Activated CD8-positive, alpha-beta memory T cell treated with anti-CD3 and anti-CD28 coated beads for 24 hours (primary cell): ENCODE measurements around the gene CMIP.
A peak's percentile ranks its signal among the peaks of the same experiment; 100 is the strongest.
"Not testable (repeated sequence)": the region's sequence is repeated elsewhere in the genome, so short reads cannot be mapped to it uniquely, and the experiment has no call there.

ENCODE experiments used
- DNase-seq: peaks from one replicate; pipeline ENCODE4 v3.0.0-alpha.2; 2020

CMIP gene

DNA sequence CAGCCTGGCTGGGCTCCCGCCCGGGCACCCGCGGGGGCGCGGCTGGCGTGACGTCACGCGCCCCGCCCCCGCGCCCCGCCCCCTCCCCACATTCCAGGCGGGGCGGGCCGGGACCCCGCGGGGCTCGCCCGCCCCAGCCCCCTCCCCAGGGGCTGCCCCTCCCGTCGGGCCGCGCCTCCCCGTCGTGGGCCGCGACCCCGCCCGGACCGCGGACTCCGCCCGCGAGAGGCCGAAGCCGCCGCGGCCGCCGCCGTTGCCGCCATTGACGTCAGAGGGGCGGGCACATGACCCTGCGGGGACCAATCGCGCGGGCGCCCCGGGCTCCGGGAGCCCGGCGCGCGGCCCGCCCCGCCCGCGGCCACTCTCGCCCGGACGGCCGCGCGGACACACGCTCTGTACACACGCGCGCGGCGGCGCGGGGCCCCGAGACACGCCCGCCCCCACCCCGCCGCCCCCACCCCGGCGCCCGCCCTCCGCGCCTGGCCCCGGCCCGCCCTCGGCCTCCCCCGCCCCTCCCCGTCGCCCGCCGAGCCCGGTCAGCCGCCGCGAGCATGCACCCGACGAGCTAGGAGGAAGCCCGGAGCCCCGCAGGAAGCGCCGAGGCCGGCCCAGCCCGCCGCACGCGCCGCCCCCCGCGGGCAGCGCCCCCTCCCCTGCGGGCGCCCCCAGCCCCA lies at the start of gene CMIP:
CMIP (plus strand) TSS at position 361 of the 674 bp plus-strand sequence.
- peak; percentile 91 for DNase-seq

DNA sequence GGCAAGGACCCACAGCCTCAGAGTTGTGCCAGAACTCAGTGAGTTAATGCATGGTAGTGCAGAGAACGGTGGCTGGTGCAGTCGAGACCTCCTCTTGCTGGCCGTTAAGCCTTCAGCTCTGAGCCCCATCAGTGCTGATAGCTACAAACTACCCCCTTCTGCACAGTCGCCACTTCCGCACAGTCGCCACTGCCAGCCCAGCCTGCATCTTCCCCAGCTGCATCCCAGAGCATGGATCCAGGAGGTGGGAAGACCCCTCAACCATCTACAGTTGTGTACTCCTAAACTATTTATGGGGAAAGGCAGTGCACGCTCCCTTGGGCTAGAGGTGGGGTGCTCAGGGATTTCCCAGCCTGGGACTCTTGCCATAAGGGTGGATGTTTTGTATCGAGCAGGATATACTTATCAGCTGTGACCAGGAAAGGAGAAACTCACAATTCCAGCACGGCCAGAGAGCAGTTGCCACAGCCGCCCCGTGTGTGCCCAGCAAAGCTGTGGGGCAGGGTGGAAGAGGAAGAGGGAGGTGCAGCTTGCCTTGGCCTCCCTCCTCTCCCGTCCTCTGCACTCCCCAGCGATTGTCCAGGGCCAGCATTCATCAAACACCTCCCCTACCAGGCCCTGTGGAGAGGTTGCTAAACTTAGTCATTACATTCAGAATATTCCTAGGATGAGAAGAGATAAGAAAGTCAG lies 49.5 kb upstream of the CMIP start:
- peak; percentile 30 for DNase-seq

DNA sequence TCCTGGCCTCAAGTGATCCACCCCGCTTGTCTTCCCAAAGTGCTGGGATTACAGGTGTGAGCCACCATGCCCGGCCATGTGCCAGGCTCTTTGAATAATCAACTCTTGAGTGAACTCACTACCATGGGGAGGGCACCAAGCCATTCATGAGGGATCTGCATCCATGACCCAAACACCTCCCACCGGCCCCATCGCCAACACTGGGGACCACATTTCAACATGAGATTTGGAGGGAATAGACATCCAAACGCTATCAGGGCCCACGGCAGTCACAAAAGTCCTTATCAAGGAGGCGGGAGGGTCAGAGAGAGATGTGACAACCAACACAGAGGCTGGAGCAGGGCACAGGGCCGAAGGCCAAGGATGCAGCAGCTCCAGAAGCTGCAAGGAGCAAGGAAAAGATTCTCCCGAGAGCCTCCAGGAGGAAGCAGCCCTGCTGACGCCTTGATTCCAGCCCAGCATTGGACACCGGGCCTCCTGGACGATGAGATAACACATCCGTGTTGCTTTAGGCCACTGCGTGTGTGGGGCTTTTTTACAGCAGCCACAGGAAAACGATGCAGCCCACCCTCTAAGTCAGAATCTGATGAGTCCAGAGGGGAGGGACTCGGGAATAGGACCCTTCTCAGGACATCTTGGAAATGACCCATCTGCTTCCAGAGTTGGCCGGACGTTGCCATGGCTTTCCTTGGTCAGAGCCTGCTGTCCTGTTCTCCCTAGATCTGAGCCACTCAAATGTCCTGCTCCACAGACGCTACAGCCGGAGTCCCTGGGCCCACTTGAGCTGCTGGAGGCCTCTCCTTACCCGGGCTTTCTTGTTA lies 47.3 kb upstream of the CMIP start:
- no peak for DNase-seq

DNA sequence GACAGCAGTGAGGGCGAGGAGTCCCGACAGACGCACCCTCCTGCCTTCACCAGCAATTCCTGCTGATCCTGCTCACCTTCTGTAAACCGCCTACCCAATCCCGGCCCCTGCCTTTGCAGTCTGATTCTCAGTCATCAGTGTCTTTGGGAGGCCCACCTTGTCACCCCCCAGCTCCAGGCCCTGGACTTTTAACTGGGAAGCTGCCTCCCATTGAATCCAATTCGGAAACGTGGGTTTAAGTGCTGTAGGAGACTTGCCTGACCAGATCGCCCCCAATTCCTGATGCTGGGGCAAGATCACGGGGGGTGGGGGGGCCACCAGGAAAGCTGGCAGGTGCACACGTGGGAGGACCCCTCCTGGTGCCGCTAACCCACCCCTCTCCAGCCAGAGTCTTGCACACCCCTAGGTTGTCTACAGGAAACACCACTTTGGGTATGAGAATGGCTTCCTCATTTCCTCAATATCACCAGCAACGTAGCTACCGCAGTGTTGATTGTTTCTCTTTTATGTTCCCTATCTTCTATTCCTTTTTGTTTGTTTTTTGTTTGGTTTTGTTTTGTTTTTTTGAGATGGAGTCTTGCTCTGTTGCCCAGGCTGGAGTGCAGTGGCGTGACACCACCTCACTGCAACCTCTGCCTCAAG lies 46.6 kb upstream of the CMIP start:
- no peak for DNase-seq

DNA sequence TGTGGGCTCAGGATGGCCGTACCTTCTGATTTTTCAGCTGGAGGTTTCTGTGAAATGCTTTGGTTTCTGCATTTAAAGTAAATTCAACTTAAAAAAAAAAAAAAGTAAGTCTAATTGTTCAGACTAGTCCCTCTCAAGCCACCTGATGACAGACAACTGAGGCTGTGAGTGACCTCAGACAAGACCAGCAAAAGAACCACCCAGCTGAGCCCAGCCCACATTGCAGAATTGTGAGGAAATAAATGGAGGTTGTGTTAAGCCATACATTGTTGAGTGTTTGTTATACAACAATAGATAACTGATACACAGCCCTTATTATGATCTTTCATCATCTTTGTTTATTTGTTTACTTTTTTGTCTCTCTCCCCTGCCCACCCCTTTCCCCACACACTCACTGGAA lies 44.7 kb upstream of the CMIP start:
- DNase-seq, result no peak

DNA sequence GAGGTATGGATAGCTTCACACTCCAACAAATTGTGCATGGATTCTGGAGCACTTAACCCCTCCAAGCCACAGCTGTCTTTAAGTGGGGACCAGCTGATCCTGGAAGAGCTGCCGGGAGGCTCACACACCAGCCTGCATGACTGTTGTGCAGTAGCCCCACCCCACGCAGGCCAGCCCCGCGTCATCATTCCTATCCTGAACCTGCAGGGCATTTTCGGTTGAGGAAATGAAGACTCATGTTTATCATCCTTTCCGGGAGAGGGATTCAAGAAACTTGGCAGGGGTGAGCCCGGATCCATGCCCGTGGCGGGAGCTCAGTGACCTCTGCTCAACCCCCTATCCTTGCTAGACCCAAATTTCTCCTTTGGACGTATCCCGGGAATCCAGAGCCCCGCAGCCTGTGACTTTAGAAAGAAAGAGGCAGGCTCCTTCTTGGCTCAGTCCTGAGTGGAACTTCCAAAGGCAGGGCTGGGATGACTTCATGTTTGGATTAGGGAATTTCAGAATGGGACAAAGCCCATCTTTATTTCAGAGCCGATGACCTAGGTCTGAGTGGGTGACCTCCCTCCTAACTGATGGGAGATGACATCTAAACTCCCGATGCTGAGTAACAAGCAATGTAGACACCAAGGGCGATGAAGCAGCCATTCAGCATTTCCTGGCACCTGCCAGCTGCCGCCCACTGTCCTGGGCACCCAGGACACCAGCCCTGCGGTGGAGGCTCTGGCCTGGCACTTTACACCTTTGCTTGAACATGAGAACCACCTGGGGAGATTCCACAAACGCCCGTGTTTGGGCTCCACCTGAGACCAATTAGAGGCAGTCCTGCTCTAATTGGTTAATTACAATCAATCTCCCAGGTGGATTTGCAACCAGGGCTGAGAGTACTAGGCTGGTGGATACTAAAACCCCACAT lies 43.3 kb upstream of the CMIP start:
- DNase-seq, result no peak

DNA sequence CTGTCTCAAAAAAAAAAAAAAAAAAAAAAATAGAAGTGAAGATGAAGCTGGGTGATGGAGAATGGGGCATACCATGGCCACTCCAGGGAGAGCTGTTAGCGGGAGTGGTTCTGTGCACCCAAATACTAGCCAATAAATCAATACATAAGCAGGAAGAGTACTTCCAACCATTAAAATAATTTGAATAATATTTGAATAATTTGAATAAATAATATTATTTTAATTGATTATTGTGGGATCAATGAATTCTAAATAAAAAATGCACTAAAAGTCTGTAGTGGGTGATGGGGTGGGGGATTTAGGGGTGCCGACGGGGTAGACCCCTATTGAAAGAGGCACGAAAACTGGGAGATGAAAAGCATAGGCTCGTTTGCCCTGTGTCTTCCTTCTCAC lies 41.4 kb upstream of the CMIP start:
- no peak for DNase-seq

DNA sequence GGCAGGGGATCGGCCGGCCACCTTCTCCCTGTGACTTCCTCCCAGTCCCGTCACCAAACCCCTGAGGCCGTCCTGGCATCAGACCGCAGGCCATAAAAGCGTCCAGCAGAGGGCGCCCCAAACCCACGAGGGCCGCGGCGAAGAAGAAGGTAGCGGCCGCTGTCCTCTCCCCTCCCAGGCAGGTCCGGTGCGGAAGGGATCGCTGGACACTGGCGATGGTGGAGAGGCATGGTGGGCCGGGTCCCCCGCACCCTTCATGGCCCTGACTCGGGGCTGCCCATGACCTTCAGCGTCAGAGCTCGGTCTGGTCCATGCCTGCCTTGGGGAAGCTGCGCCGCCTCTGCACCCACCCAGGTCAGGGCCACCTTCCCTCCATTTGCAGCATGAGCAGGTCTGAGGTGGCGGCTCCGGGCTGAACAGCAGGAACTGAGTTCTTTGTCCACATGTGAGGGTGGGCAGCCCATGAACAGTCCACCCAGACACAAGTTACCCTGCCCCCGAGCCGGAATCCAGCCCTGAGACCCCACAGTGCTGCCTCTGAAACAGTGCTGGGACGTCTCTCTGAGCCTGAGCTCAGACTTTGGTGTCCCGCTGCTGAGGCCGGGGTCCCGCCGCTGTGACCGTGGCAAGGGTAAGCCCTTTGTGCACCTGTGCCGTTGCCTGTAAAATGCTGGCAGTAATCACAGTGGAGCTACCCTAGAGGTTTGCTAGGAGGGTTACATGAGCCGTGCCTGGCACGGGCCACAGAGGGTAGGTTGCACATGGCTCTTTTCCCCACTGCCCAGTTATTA lies 40.8 kb upstream of the CMIP start:
- peak; percentile 95 for DNase-seq

DNA sequence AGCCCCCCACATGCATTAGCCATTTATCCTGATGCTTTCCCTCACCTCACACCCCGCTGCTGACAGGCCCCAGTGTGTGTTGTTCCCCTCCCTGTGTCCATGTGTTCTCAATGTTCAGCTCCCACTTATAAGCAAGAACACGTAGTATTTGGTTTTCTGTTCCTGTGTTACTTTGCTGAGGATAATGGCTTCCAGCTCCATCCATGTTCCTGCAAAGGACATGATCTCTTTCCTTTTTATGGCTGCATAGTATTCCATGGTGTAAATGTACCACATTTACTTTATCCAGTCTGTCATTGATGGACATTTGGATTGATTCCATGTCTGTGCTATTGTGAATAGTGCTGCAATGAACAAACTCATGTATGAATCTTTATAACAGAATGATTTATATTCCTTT lies 39.6 kb upstream of the CMIP start:
- DNase-seq, result not testable (repeated sequence)

DNA sequence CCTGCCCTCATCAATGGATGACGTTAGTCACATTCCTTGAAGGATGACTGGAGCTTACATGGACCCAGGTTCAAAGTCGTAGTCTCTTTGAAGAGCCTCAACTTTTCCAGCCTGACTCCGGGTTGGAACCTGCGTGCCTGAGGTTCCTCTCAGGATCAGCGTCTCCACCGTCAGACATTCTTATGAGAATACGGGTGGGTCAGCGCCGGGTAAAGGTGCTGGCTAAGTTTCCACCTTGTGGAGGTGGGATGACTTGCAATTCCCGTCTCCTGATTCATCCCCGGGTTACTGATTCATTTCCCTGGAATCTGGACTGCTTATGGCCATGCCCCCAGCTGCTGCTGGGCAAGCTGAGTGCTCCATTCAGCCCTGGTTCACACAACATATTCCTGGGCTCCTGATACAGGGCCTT lies 38.9 kb upstream of the CMIP start:
- DNase-seq, result no peak

DNA sequence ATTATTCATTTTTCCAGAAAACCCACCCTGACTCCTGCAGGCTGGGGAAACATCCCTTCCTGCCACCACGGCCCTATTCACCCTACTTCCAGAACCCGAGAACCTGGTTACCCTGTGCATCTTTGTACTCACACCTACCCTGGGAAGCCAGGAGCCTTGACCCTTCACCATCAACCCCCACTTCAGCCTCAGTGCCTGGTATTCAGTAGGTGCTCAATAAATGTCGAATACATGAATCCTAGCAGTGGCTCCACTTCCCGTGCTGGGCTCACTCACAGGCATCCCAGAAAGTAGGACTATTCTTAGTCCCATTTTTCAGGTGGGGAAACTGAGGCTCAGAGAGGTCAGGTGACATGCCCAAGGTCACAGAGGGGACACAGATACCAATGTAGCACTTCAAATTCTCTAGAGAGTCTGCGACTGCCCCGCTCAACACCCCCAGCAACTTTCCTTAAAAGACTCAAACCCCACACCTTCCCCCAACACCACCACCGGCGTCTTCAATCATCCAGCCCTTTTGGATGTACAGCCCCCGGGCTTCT lies 36.1 kb upstream of the CMIP start:
- no peak for DNase-seq

DNA sequence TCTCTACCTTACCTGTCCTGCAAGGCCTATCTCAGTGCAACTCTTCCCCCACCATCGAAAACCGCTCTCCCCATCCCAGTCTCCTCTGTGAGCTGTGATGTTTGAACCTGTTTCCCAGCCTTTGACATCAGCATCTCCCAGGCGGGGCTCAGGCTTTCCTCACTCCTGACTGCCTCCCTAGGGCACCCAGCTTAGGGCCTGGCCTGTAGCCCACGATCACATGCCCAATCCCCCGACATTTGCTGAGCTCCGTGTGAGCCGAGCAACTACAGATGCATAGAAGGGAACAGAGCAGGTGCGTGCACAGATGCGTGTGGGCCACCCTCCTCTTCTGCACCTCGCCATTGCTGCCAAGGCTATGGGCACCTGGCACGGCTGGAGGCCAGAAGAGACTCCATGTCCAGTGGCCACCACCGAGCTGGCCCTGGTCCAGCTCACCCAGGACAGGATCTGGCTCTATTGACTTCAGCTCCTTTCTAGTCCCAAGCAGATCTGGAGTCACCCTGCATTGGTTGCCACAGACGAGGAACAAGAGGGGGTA lies 35.5 kb upstream of the CMIP start:
- no peak for DNase-seq

DNA sequence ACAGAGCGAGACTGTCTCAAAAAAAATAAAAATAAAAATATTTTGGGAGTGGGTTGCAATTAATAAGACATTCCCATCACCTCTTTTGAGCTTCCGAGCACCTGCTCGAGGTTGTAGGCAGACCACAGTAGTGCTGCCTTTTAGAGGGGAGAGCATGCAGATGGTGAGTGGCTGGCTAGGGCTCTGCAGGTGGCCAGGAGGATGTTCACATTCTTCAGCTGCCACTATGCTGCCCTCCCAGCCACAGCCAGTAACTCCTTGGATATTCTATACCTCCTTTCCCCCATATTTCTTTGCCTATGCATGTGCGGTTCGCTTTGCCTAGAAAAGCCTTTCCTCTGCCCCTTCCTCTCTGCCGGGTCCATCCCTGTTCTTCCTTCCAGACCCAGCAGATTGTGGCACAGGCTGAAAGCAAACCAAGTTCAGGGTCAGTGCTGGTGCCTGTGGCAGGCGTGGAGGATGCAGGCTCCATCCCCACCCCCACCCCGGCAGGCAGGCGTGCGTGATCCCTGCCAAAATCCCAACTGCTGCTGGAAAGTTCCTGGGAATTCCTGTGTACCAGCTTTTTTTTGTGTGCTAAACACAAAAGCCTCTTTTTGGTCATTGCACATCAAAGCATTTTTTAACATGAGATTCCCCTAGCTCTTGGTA lies 33.8 kb upstream of the CMIP start:
- DNase-seq, result no peak

DNA sequence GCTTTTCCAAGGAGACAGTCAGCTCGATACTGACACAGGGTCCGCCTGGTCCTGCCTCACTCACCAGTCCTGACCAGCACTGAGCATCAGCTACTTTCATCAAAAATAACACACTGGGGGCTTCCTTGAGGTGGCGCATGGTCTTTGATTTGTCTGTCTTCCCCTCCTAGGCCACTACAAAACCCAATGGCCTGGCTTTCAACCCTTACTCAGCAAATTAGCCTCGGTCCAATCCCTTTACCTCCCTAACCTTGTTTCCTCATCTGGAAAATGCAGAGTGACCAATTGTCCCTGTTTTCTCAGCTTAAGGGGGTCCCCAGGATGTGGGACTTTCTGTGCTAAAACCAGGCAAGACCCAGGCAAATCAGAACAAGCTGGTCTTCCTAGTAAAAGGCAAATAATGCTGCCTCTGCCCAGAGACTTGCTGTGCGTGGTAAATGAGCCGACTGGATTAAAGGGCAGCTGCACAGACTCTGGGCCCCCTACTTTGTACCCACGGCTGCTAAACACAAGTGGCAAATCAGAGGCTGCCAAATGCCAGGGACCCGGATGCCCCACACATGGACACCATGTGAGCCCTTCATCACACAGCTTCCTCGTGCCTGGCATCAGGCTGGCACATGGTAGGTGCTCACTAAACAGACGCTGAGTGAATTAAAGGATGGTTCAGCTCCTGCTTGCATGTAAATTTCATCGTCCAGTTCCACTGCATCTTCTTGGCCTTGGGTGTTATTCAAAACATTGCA lies 31.2 kb upstream of the CMIP start:
- DNase-seq, result no peak

DNA sequence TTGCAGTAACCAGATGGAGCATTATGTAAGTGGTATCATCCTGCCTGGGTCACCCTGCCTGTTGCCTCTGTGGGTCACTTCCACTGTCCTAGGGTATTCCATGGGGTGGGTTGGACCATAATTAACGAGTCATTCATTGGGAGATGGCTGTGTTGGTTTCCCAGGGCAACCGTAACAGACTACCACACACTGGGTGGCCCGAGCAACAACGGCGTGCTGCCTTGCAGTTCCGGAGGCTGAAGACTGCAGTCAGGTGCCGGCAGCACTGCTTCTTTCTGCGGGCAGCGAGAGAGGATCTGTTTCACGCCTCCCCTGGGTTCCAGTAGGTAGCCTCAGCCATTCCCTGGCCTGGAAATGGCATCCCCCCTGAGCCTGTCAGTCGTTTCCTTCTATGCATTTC lies 28.9 kb upstream of the CMIP start:
- DNase-seq, result no peak

DNA sequence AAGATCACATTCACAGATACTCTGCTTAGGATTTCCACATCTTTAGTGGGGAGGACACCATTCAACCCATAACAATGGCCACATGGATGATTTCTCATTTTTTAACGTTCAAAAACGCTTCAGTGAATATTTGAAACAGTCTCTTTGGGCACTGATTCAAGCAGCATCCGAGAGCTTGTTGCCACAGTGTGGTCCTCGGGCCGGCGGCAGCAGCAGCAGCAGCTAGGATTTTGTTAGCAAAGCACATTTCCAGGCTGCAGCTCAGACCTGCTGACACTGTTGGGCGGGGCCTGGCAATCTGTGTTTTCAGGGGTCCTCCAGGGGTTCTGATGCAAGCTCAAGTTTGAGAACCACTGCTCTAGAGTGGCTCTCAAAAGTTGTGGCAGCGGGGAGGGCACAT lies 27.9 kb upstream of the CMIP start:
- DNase-seq, result no peak

DNA sequence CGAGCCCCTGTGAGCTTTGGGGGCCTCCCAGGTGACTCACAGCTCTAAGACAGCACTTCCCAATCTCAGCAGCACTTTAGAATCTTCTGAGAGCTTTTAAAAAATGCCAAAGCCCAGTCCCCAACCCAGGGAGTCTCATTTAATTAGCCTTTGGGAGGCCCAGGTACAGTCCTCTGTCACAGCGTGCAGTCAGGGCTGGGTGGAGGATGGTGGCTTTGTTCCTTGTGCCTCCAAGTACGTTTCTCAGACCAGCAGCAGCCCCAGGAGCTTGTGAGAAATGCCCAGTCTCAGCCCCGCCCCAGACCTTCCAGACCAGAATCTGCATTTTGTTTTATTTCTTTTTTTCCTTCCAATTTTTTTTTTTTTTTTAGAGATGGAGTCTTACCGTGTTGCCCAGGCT lies 27.4 kb upstream of the CMIP start:
- DNase-seq, result no peak

DNA sequence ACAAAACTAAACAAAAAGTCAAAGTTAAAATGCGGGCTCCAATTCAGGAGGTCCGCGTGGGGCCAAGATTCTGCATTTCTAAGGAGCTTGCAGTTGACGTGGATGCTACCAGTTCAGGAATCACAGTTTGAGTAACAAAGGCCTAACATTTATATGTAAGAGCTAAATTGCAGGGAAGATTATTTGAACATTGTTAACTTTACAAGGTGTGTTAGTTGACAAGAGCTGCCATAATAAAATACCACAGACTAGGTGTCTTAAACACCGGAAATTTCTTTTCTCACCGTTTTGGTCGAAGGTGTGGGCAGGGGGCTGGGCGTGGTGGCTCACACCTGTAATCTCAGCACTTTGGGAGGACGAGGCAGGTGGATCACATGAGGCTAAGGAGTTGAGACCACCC lies 24.8 kb upstream of the CMIP start:
- DNase-seq, result no peak

DNA sequence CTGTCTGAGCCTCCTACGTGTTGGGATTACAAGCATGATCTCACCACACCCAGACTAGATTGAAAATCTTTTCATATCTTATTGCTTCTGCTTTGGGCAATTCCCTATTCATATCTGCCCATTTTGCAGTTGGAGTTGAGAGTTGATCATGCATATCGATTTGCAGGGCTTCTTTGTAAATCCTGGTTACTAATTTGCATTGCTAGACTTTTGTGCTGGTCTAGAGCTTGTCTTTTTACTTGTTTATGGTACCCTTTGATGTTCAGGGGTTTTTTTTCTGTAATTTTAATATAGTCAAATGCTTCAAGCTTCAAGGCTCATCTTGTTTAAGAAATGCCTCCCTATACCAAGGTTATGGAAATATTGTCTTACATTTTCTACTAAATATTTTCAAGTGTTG lies 23.5 kb upstream of the CMIP start:
- DNase-seq, result no peak

DNA sequence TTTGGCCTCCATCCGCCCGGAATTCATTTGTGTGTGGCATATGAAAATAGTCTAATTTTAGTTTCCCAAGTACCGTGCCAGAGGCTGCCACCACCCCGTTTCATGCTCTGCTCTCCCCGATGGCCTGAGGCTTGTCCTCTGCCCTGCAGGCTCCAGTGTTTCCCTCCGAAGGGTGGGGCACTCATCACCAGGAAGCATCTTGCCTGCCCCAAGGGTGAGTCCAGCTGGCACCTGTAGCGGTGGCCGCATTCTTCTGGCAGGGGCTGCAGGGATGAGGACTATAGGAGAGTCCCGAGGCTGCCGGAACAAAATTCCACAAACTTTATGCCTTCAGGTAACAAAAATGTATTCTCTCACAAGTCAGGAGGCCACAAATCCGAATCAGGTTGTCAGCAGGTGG lies 23.1 kb upstream of the CMIP start:
- no peak for DNase-seq
